ENCODE results near the gene MAB21L4.

MAB21L4 gene

DNA sequence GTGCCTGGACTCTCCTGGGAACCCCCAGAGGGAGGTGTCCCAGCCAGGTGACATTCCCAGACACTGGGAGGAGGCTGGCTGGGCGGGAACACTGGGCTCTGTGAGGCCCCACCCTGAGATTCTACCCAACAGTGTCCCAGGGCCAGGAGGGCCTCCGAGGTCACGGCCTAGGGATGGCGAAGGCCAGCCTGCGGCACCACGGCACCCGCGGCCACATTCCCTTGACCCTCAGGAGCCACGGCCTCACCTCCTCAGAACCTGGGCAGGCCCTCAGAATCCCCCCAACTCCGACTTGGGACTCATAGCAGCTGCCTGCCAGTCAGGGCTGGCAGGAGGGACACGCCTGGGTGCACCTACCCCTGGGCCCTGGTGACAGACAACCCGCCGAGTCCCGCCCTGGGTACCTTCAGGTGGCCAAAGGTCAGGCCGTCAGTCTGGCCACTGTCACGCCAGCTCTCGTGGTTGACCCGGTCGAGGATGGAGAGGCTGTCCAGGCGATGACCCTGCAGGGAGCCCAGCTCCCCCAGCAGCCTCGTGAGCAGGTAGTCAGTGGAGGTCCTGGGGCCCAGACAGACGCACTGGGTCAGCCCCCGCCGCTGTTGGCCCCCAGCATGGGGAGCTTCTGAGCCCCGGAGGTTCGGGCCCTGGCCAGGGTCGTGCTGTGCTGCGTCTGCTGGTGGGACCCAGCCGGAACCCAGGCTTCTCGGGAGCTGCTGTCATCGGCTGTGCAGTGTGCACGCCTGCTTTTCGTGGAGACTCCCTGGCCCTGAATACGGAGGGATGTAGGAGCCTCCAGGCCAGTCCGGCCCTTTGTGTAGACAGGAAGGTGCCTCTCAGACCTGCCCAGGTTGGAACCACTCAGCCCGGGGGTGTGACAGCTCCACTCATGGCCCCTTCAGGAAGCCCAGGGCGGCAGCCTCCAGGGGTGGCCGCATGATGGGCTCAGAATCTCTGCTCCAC is 6.1 kb downstream of the MAB21L4 start:
- Histone ChIP-seq H3K4me1 (ENCODE audit: control insufficient read depth, insufficient read depth, low read length) (no peaks in the 10 kb centered on the region), H3K4me3 (ENCODE audit: low read depth, low read length) (no peak overlapping the region), H3K9me3 (ENCODE audit: control insufficient read depth, insufficient read depth, low read depth, low read length) (no peaks in the 10 kb centered on the region), H3K36me3 (ENCODE audit: control insufficient read depth in 2 of 2, insufficient read depth in 1 of 2, low read length in 2 of 2) (no peaks in the 10 kb centered on the region), H3K27ac (ENCODE audit: extremely low read depth, low read depth, low read length) (no peak overlapping the region)
- ChIA-PET CTCF (interaction anchor here (2.2 kb wide), 1 partner anchor 25 kb away, joined by 7 read pairs; no protein-coding TSS in a partner anchor), POLR2A (no interaction called here)
- TF ChIP-seq KLF1 (tag by site-specific recombination; IDR thresholded peaks at IDR 0.05) (peak; percentile 70), ZNF624 (tag by site-specific recombination; IDR thresholded peaks at IDR 0.05) (no peak)

DNA sequence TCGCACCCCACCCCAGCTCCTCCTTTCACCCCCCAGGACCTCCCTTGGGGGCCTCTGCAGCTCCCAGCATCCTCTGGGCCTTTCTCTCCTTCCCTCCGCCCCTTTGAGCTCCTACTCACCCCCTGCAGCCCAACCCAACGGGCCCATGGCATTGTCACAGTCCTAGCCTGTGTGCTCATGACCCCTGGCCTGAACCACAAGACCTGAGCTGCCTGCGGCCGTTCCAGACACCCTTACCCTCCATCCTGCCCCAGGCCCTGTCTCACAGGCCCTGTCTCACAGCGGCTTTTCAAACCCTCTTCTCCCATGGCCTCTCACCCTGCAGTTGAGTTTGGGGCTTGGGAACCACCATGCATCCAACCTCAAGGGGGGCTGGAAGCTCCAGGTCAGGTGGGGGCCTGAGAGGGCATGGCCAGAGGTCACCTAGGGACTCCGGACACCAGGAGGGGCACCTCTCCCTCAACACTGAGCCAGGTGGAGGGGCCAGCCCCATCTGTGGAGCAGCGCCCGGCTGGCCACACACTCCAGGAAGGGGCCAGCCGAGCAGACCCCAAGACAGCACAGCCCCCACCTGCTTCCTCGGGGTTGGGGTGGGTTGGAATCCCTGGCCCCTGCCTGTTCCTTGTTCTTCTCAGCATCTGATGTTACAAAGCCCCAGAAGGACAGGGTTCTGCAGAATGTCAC is 6.9 kb downstream of the MAB21L4 start:
- H3K4me3 ChIP-seq (ENCODE audit: low read depth, low read length) = no peak overlapping the region
- no peaks in the 10 kb centered on the region for H3K9me3 ChIP-seq (ENCODE audit: control insufficient read depth, insufficient read depth, low read depth, low read length)
- no peaks in the 10 kb centered on the region for H3K4me1 ChIP-seq (ENCODE audit: control insufficient read depth, insufficient read depth, low read length)
- CTCF ChIA-PET = interaction anchor here (1.1 kb wide), 1 partner anchor 25 kb away, joined by 3 read pairs; no protein-coding TSS in a partner anchor
- H3K36me3 ChIP-seq (ENCODE audit: control insufficient read depth in 2 of 2, insufficient read depth in 1 of 2, low read length in 2 of 2) = no peaks in the 10 kb centered on the region
- POLR2A ChIA-PET = no interaction called here
- H3K27ac ChIP-seq (ENCODE audit: extremely low read depth, low read depth, low read length) = no peak overlapping the region
- no peak for TF ChIP-seq ZNF830 (tag by site-specific recombination; IDR thresholded peaks at IDR 0.05; ENCODE audit: low read depth)
- TF ChIP-seq, protein P1, sequence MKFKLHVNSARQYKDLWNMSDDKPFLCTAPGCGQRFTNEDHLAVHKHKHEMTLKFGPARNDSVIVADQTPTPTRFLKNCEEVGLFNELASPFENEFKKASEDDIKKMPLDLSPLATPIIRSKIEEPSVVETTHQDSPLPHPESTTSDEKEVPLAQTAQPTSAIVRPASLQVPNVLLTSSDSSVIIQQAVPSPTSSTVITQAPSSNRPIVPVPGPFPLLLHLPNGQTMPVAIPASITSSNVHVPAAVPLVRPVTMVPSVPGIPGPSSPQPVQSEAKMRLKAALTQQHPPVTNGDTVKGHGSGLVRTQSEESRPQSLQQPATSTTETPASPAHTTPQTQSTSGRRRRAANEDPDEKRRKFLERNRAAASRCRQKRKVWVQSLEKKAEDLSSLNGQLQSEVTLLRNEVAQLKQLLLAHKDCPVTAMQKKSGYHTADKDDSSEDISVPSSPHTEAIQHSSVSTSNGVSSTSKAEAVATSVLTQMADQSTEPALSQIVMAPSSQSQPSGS (tag by site-specific recombination; IDR thresholded peaks at IDR 0.05; ENCODE audit: low read depth) = no peak
- no peak for TF ChIP-seq ZNF335 (tag by site-specific recombination; conservative IDR thresholded peaks at IDR 0.05)
- TF ChIP-seq GLIS1 (tag by site-specific recombination; IDR thresholded peaks at IDR 0.05) = peak; percentile 83
- TF ChIP-seq ZNF548 (tag by site-specific recombination; IDR thresholded peaks at IDR 0.05) = no peak
- no peak for TF ChIP-seq ZNF121 (tag by site-specific recombination; IDR thresholded peaks at IDR 0.05)
- TF ChIP-seq ZNF677 (tag by site-specific recombination; IDR thresholded peaks at IDR 0.05) = no peak
- no peak for TF ChIP-seq ZNF776 (tag by site-specific recombination; IDR thresholded peaks at IDR 0.05; ENCODE audit: borderline replicate concordance)
- no peak for TF ChIP-seq ZFP41 (tag by site-specific recombination; IDR thresholded peaks at IDR 0.05; ENCODE audit: borderline replicate concordance)
- no peak for TF ChIP-seq ZBTB17 (tag by site-specific recombination; IDR thresholded peaks at IDR 0.05)
- no peak for TF ChIP-seq ZNF585B (tag by site-specific recombination; IDR thresholded peaks at IDR 0.05)
- TF ChIP-seq ZNF138 (tag by site-specific recombination; IDR thresholded peaks at IDR 0.05; ENCODE audit: borderline replicate concordance) = no peak
- TF ChIP-seq ZNF544 (tag by site-specific recombination; IDR thresholded peaks at IDR 0.05) = no peak
- peak; percentile 61; the same call in 1 of the 2 replicates for TF ChIP-seq ZFP3 (tag by site-specific recombination; IDR thresholded peaks at IDR 0.05; ENCODE audit: low read depth)
- no peak for TF ChIP-seq ZNF658 (tag by site-specific recombination; IDR thresholded peaks at IDR 0.05)
- TF ChIP-seq KLF9 (tag by site-specific recombination; IDR thresholded peaks at IDR 0.05; ENCODE audit: low read depth) = no peak

DNA sequence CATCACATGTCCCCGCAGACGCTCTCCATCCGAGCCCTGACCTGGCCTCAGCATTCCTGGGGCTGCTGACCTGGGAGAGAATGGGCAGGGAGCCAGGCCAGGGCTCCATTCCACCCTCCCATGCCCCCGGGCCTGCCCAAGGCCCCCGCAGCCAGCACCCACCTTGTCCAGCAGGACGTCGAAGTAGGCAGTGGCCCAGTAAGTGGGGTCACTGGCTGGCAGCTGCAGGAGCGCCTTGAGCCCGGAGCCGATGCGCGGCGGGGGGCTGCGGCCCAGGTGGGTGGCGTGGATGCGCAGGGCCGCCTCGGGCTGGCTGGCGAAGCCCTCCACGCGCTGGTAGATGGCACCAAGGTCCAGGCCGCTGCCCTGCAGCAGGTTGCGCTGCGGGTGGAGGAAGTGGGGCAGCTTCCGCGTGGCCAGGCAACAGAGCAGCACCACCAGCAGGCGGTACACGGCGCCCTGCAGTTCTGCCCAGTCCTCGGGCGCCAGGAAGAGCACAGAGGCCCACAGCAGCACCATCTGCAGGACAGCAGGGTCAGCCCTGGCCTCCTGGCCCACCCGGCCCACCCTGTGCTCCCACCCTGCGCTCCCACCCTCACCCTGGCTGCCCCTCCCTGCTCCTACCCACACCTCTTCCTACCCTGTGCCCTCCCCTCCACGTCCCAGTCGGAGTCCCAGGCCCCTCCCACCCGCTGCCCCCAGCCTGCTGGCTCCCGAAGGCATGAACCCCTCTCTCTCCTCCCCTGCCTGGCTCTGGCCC is 7.6 kb downstream of the MAB21L4 start:
- H3K4me3 ChIP-seq (ENCODE audit: low read depth, low read length) = no peak overlapping the region
- no peaks in the 10 kb centered on the region for H3K9me3 ChIP-seq (ENCODE audit: control insufficient read depth, insufficient read depth, low read depth, low read length)
- no peaks in the 10 kb centered on the region for H3K36me3 ChIP-seq (ENCODE audit: control insufficient read depth in 2 of 2, insufficient read depth in 1 of 2, low read length in 2 of 2)
- CTCF ChIA-PET = interaction anchor here (1.1 kb wide), 1 partner anchor 26 kb away, joined by 3 read pairs; no protein-coding TSS in a partner anchor
- no peak overlapping the region for H3K27ac ChIP-seq (ENCODE audit: extremely low read depth, low read depth, low read length)
- POLR2A ChIA-PET = no interaction called here
- H3K4me1 ChIP-seq (ENCODE audit: control insufficient read depth, insufficient read depth, low read length) = no peaks in the 10 kb centered on the region
- TF ChIP-seq ZSCAN30 (tag by site-specific recombination; IDR thresholded peaks at IDR 0.05) = no peak
- TF ChIP-seq ZNF19 (tag by site-specific recombination; IDR thresholded peaks at IDR 0.05; ENCODE audit: low read depth) = no peak
- no peak for TF ChIP-seq ZNF561 (tag by site-specific recombination; IDR thresholded peaks at IDR 0.05; ENCODE audit: borderline replicate concordance)
- TF ChIP-seq ZNF768 (tag by site-specific recombination; IDR thresholded peaks at IDR 0.05) = no peak
- TF ChIP-seq, protein P2, sequence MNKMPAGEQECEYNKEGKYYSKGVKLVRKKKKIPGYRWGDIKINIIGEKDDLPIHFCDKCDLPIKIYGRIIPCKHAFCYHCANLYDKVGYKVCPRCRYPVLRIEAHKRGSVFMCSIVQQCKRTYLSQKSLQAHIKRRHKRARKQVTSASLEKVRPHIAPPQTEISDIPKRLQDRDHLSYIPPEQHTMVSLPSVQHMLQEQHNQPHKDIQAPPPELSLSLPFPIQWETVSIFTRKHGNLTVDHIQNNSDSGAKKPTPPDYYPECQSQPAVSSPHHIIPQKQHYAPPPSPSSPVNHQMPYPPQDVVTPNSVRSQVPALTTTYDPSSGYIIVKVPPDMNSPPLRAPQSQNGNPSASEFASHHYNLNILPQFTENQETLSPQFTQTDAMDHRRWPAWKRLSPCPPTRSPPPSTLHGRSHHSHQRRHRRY (tag by site-specific recombination; IDR thresholded peaks at IDR 0.05) = no peak
- TF ChIP-seq KLF7 (tag by site-specific recombination; IDR thresholded peaks at IDR 0.05; ENCODE audit: borderline replicate concordance) = no peak
- no peak for TF ChIP-seq ZNF416 (tag by site-specific recombination; IDR thresholded peaks at IDR 0.05)
